WTC11 (cell line): ENCODE results near the gene ASMTL.

Experiments
- AFF4 ChIP-seq: sonication (generic); formaldehyde crosslinking; IDR thresholded peaks from 2 replicates; pipeline ENCODE4 v1.8.1; 2023; ENCODE audit warnings: mild to moderate bottlenecking, missing genetic modification reagents, borderline replicate concordance
- CBFB ChIP-seq: sonication (generic); formaldehyde crosslinking; IDR thresholded peaks from 2 replicates; pipeline ENCODE4 v1.8.1; 2022; ENCODE audit warnings: mild to moderate bottlenecking, low read depth, missing genetic modification reagents
- CTCF ChIP-seq: fragments of 200-600 bp; IDR thresholded peaks from 2 replicates; pipeline ENCODE4 v1.8.0; 2022; ENCODE audit warnings: antibody characterized with exemption
- ETV6 ChIP-seq: sonication (generic); formaldehyde crosslinking; IDR thresholded peaks from 2 replicates; pipeline ENCODE4 v1.8.1; 2022; ENCODE audit warnings: mild to moderate bottlenecking, missing genetic modification reagents
- JUN ChIP-seq: sonication (generic); formaldehyde crosslinking; IDR thresholded peaks from 2 replicates; pipeline ENCODE4 v1.8.0; 2023; ENCODE audit warnings: mild to moderate bottlenecking, missing genetic modification reagents
- KAT7 ChIP-seq: sonication (generic); formaldehyde crosslinking; IDR thresholded peaks from 2 replicates; pipeline ENCODE4 v1.8.1; 2023; ENCODE audit warnings: missing genetic modification reagents, mild to moderate bottlenecking, borderline replicate concordance
- TEAD4 ChIP-seq: sonication (generic); formaldehyde crosslinking; IDR thresholded peaks from 2 replicates; pipeline ENCODE4 v1.8.0; 2022; ENCODE audit warnings: mild to moderate bottlenecking, missing genetic modification reagents
- ZBTB21 ChIP-seq: sonication (generic); formaldehyde crosslinking; IDR thresholded peaks from 2 replicates; pipeline ENCODE4 v1.8.1; 2023; ENCODE audit warnings: mild to moderate bottlenecking, missing genetic modification reagents, borderline replicate concordance
- TF ChIP-seq, protein P1 (sequence below): sonication (generic); formaldehyde crosslinking; IDR thresholded peaks from 2 replicates; pipeline ENCODE4 v1.8.1; 2023; ENCODE audit warnings: mild to moderate bottlenecking, moderate library complexity, missing genetic modification reagents
- TF ChIP-seq, protein P2 (sequence below): sonication (generic); formaldehyde crosslinking; IDR thresholded peaks from 2 replicates; pipeline ENCODE4 v1.8.1; 2022; ENCODE audit warnings: missing genetic modification reagents, borderline replicate concordance

DNA sequence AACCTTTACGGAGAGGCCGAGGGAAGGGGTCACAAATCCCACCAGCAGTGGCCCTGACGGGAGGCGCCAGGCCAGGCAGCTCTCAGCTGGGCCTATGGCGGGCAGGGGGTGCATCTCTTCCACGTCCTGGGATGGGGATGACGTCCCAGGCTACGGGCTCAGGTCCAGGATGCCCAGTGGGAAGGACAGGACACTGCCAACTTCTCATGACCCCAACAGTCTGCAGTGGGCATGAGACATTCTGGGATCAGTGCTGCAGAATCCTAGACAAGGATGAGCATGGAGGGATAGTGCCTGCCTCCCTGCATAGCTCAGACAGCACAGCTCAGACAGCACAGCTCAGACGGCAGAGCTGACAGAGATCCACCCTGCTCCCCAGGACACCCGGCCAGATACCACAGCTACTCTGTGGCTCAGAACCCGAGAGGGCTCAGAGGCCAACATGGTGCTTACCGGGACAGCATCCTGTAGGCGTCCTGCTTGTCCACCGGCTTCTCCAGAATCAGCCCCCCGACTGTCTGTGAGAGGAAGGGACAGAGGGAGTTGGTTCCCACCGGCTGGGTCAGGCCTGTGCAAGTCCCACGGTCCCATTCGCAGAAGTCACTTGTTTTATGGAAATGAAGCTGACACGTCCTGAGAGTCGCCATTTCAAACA lies 17.3 kb downstream of the ASMTL start:
- TF ChIP-seq CTCF: no peak
- TF ChIP-seq ZBTB21 (CRISPR knock-in tag): no peak
- TF ChIP-seq TEAD4 (CRISPR knock-in tag): no peak
- TF ChIP-seq, protein P1, sequence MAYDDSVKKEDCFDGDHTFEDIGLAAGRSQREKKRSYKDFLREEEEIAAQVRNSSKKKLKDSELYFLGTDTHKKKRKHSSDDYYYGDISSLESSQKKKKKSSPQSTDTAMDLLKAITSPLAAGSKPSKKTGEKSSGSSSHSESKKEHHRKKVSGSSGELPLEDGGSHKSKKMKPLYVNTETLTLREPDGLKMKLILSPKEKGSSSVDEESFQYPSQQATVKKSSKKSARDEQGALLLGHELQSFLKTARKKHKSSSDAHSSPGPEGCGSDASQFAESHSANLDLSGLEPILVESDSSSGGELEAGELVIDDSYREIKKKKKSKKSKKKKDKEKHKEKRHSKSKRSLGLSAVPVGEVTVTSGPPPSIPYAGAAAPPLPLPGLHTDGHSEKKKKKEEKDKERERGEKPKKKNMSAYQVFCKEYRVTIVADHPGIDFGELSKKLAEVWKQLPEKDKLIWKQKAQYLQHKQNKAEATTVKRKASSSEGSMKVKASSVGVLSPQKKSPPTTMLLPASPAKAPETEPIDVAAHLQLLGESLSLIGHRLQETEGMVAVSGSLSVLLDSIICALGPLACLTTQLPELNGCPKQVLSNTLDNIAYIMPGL: no peak
- TF ChIP-seq, protein P2, sequence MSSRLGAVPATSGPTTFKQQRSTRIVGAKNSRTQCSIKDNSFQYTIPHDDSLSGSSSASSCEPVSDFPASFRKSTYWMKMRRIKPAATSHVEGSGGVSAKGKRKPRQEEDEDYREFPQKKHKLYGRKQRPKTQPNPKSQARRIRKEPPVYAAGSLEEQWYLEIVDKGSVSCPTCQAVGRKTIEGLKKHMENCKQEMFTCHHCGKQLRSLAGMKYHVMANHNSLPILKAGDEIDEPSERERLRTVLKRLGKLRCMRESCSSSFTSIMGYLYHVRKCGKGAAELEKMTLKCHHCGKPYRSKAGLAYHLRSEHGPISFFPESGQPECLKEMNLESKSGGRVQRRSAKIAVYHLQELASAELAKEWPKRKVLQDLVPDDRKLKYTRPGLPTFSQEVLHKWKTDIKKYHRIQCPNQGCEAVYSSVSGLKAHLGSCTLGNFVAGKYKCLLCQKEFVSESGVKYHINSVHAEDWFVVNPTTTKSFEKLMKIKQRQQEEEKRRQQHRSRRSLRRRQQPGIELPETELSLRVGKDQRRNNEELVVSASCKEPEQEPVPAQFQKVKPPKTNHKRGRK (CRISPR knock-in tag): no peak
- no peak for TF ChIP-seq KAT7 (CRISPR knock-in tag)
- TF ChIP-seq ETV6: no peak
- no peak for TF ChIP-seq AFF4 (CRISPR knock-in tag)
- no peak for TF ChIP-seq JUN (CRISPR knock-in tag)
- no peak for TF ChIP-seq CBFB (CRISPR knock-in tag)
